Fibroblast of lung (primary cell): ENCODE measurements around the gene EML4. TPM values are rescaled to one million over a fixed set of nuclear protein-coding genes. Genes with fewer than 3 reads are reported as not detected.
A peak's percentile ranks its signal among the peaks of the same experiment; 100 is the strongest.

Experiments
- DNase-seq, 2 donors: peaks; one replicate each; pipeline versions ENCODE4 v3.0.0 to v3.0.0-alpha.2; 2010; ENCODE audit warnings: low read depth in 2 of 2
- H2AFZ ChIP-seq: 2 replicates; pipeline ENCODE4 v1.5.1; 2012; ENCODE audit warnings: low read length, control low read depth, inconsistent platforms
- H3K27ac ChIP-seq: 2 replicates; pipeline ENCODE4 v1.5.1; 2011; ENCODE audit warnings: low read length, control low read depth; ENCODE audit not compliant: insufficient read depth
- H3K27me3 ChIP-seq: 2 replicates; pipeline ENCODE4 v1.5.1; 2011; ENCODE audit warnings: mild to moderate bottlenecking, low read length; ENCODE audit not compliant: control insufficient read depth, insufficient read depth
- H3K36me3 ChIP-seq: 2 replicates; pipeline ENCODE4 v1.5.1; 2011; ENCODE audit warnings: low read length; ENCODE audit not compliant: control insufficient read depth, insufficient read depth
- H3K4me1 ChIP-seq: 2 replicates; pipeline ENCODE4 v1.5.1; 2011; ENCODE audit warnings: low read length; ENCODE audit not compliant: control insufficient read depth, insufficient read depth; ENCODE audit errors: extremely low read depth
- H3K4me2 ChIP-seq: 2 replicates; pipeline ENCODE4 v1.5.1; 2011; ENCODE audit warnings: low read length, control low read depth; ENCODE audit not compliant: insufficient read depth; ENCODE audit errors: extremely low read depth
- H3K4me3 ChIP-seq, 4 experiments: fragments of 200-600 bp in 1 of 4; sonication (generic) in 1 of 4; replicated peaks in 1 of 4; 2 replicates each; pipeline ENCODE4 v1.5.1; 2011 to 2016; ENCODE audit warnings: low read length in 4 of 4, low read depth in 3 of 4, mild to moderate bottlenecking in 3 of 4, control low read depth in 2 of 4, inconsistent platforms in 1 of 4, mixed read lengths in 1 of 4; ENCODE audit not compliant: insufficient read depth in 1 of 4; ENCODE audit errors: control extremely low read depth in 1 of 4
- H3K79me2 ChIP-seq: 2 replicates; pipeline ENCODE4 v1.5.1; 2012; ENCODE audit warnings: mild to moderate bottlenecking, low read length, inconsistent platforms; ENCODE audit not compliant: control insufficient read depth, insufficient read depth
- H3K9ac ChIP-seq: 2 replicates; pipeline ENCODE4 v1.5.1; 2011; ENCODE audit warnings: mild to moderate bottlenecking, low read length, control low read depth; ENCODE audit not compliant: insufficient read depth
- H3K9me3 ChIP-seq: 2 replicates; pipeline ENCODE4 v1.5.1; 2012; ENCODE audit warnings: low read depth, low read length; ENCODE audit not compliant: control insufficient read depth, insufficient read depth
- H4K20me1 ChIP-seq: 2 replicates; pipeline ENCODE4 v1.5.1; 2011; ENCODE audit warnings: low read length; ENCODE audit not compliant: control insufficient read depth, insufficient read depth; ENCODE audit errors: extremely low read depth
- CTCF ChIP-seq, 2 donors: IDR thresholded peaks in 1 of 2; conservative IDR thresholded peaks in 1 of 2; 1 replicate in 1 of 2; 2 replicates in 1 of 2; pipeline ENCODE4 v1.5.1; 2011 to 2012; ENCODE audit warnings: low read length in 2 of 2, control low read depth in 1 of 2, inconsistent platforms in 1 of 2, low read depth in 1 of 2, mild to moderate bottlenecking in 1 of 2
- EZH2 ChIP-seq: IDR thresholded peaks from 2 replicates; pipeline ENCODE4 v1.5.1; 2012; ENCODE audit warnings: low read length, control low read depth, mild to moderate bottlenecking; ENCODE audit errors: missing control alignments
- polyA plus RNA-seq, 2 donors: library from polyadenylated mRNA; depleted of rRNA in 1 of 2; stranded (reverse) in 1 of 2; unstranded in 1 of 2; fragments of >200 nt; gene quantifications; 2 replicates each; pipeline ENCODE4 v1.2.1, GENCODE V29; 2011 to 2012; ENCODE audit warnings: missing spikeins in 1 of 2
- total RNA-seq: library from RNA; depleted of rRNA; stranded (reverse); fragments of >200 nt; gene quantifications from 2 replicates; pipeline ENCODE4 v1.2.1, GENCODE V29; 2014

EML4 gene
- total and polyA plus RNA-seq, 2 donors (not counting 1 experiment from before 2014, with no cell fraction given) = 49.5 to 62.7 TPM

GRCh38 chr2:42161444-42161843 lies 7.7 kb upstream of the EML4 start:
- H3K36me3 ChIP-seq = no peaks in the 10 kb centered on the region
- H3K27ac ChIP-seq = no peak overlapping the region
- no peaks in the 10 kb centered on the region for H4K20me1 ChIP-seq
- H3K4me3 ChIP-seq = no peak overlapping the region
- H3K9ac ChIP-seq = no peak overlapping the region
- H3K79me2 ChIP-seq = no peaks in the 10 kb centered on the region
- H2AFZ ChIP-seq = no peak overlapping the region
- no peak overlapping the region for H3K4me2 ChIP-seq
- no peaks in the 10 kb centered on the region for H3K27me3 ChIP-seq
- no peak for TF ChIP-seq CTCF (conservative IDR thresholded peaks at IDR 0.05 in 1 of 2, IDR thresholded peaks at IDR 0.05 in 1 of 2; ENCODE audit: low read depth in 1 of 2, low read length in 2 of 2)
- DNase-seq = no peak
- H3K4me1 ChIP-seq = no peaks in the 10 kb centered on the region
- no peaks in the 10 kb centered on the region for H3K9me3 ChIP-seq

GRCh38 chr2:42163444-42164045 lies 5.6 kb upstream of the EML4 start:
- peak overlapping the region; percentile 4 for H2AFZ ChIP-seq
- peak in 1 of 2 donors; percentile 92 for DNase-seq

GRCh38 chr2:42164046-42164445 lies 5.1 kb upstream of the EML4 start:
- Histone ChIP-seq H2AFZ (no peak overlapping the region), H3K36me3 (no peaks in the 10 kb centered on the region), H3K9me3 (no peaks in the 10 kb centered on the region), H3K79me2 (no peaks in the 10 kb centered on the region), H3K27ac (no peak overlapping the region), H4K20me1 (no peaks in the 10 kb centered on the region), H3K4me1 (peaks cover 4% of the 10 kb centered on the region), H3K4me2 (no peak overlapping the region), H3K9ac (no peak overlapping the region), H3K27me3 (no peaks in the 10 kb centered on the region), H3K4me3 (no peak overlapping the region)
- TF ChIP-seq CTCF (conservative IDR thresholded peaks at IDR 0.05 in 1 of 2, IDR thresholded peaks at IDR 0.05 in 1 of 2; ENCODE audit: low read depth in 1 of 2, low read length in 2 of 2) (no peak), EZH2 (no peak)
- DNase-seq = no peak

More at GRCh38 chr2:42163444-42164045, 5.6 kb upstream of the EML4 start:
- peak overlapping the region in 1 of 4 experiments; percentile 9 for H3K4me3 ChIP-seq
- TF ChIP-seq EZH2 (no peak), CTCF (conservative IDR thresholded peaks at IDR 0.05 in 1 of 2, IDR thresholded peaks at IDR 0.05 in 1 of 2; ENCODE audit: low read depth in 1 of 2, low read length in 2 of 2) (no peak)
- no peak overlapping the region for H3K9ac ChIP-seq
- H3K79me2 ChIP-seq = no peaks in the 10 kb centered on the region
- no peak overlapping the region for H3K27ac ChIP-seq
- H3K36me3 ChIP-seq = no peaks in the 10 kb centered on the region
- H3K27me3 ChIP-seq = no peaks in the 10 kb centered on the region
- H3K4me1 ChIP-seq = peaks cover 2% of the 10 kb centered on the region
- H3K4me2 ChIP-seq = peak overlapping the region; percentile 33
- no peaks in the 10 kb centered on the region for H4K20me1 ChIP-seq
- H3K9me3 ChIP-seq = no peaks in the 10 kb centered on the region
